ENCODE data around the gene GAL.

GRCh38 chr11:68661697-68662603, 22.4 kb upstream of the GAL start:
- TF ChIP-seq CTCF (IDR thresholded peaks at IDR 0.05; ENCODE audit: insufficient read depth, low read length) = no peak
- no peak for TF ChIP-seq POLR2AphosphoS5 (IDR thresholded peaks at IDR 0.05; ENCODE audit: low read depth)
- no peak for TF ChIP-seq GABPA (IDR thresholded peaks at IDR 0.05; ENCODE audit: low read depth)
- TF ChIP-seq, protein P1, sequence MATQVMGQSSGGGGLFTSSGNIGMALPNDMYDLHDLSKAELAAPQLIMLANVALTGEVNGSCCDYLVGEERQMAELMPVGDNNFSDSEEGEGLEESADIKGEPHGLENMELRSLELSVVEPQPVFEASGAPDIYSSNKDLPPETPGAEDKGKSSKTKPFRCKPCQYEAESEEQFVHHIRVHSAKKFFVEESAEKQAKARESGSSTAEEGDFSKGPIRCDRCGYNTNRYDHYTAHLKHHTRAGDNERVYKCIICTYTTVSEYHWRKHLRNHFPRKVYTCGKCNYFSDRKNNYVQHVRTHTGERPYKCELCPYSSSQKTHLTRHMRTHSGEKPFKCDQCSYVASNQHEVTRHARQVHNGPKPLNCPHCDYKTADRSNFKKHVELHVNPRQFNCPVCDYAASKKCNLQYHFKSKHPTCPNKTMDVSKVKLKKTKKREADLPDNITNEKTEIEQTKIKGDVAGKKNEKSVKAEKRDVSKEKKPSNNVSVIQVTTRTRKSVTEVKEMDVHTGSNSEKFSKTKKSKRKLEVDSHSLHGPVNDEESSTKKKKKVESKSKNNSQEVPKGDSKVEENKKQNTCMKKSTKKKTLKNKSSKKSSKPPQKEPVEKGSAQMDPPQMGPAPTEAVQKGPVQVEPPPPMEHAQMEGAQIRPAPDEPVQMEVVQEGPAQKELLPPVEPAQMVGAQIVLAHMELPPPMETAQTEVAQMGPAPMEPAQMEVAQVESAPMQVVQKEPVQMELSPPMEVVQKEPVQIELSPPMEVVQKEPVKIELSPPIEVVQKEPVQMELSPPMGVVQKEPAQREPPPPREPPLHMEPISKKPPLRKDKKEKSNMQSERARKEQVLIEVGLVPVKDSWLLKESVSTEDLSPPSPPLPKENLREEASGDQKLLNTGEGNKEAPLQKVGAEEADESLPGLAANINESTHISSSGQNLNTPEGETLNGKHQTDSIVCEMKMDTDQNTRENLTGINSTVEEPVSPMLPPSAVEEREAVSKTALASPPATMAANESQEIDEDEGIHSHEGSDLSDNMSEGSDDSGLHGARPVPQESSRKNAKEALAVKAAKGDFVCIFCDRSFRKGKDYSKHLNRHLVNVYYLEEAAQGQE (IDR thresholded peaks at IDR 0.05; ENCODE audit: insufficient replicate concordance, low read depth) = no peak

All from HL-60 (cell line).